ENCODE data around the gene ERCC1. TPM values are rescaled to one million over a fixed set of nuclear protein-coding genes. Genes with fewer than 3 reads are reported as not detected.

ERCC1 gene
- polyA plus RNA-seq, 1 donor from 2014 or later = 69.2 TPM

GRCh38 chr19:45420871-45421270, 2.8 kb downstream of the ERCC1 start:
- Histone ChIP-seq H3K9me3 (ENCODE audit: low read length) (no peaks in the 10 kb centered on the region), H3K79me2 (replicated peaks; ENCODE audit: insufficient read depth, low read length) (peaks cover 4% of the 10 kb centered on the region), H3K27me3 (ENCODE audit: insufficient read depth, low read depth, low read length) (no peaks in the 10 kb centered on the region), H3K9ac (ENCODE audit: low read length) (no peak overlapping the region), H4K20me1 (ENCODE audit: insufficient read depth) (no peaks in the 10 kb centered on the region), H2AFZ (ENCODE audit: low read depth, low read length) (no peak overlapping the region), H3K9me2 (ENCODE audit: insufficient read depth, low read length) (no peaks in the 10 kb centered on the region), H3K4me3 (ENCODE audit: low read length) (no peak overlapping the region), H3K4me2 (ENCODE audit: low read length) (no peak overlapping the region), H3K27ac (ENCODE audit: low read length) (no peak overlapping the region), H3K36me3 (ENCODE audit: insufficient read depth, low read length) (no peaks in the 10 kb centered on the region), H3F3A (ENCODE audit: insufficient read depth, low read length, poor library complexity, severe bottlenecking) (no peaks in the 10 kb centered on the region)
- TF ChIP-seq TAF1 (IDR thresholded peaks at IDR 0.05; ENCODE audit: low read depth) = no peak
- no peak for TF ChIP-seq SMC3 (conservative IDR thresholded peaks at IDR 0.05; ENCODE audit: poor library complexity)
- TF ChIP-seq REST (IDR thresholded peaks at IDR 0.05; ENCODE audit: borderline replicate concordance) = no peak
- no peak for TF ChIP-seq EP300 (conservative IDR thresholded peaks at IDR 0.05; ENCODE audit: poor library complexity, severe bottlenecking)
- no peak for TF ChIP-seq MXI1 (conservative IDR thresholded peaks at IDR 0.05; ENCODE audit: poor library complexity, severe bottlenecking)
- TF ChIP-seq CTCF (IDR thresholded peaks at IDR 0.05; ENCODE audit: poor library complexity, severe bottlenecking) = no peak
- TF ChIP-seq POLR2AphosphoS5 (IDR thresholded peaks at IDR 0.05) = no peak

GRCh38 chr19:45420356-45420755, 3.4 kb downstream of the ERCC1 start:
- no peaks in the 10 kb centered on the region for H3F3A ChIP-seq (ENCODE audit: insufficient read depth, low read length, poor library complexity, severe bottlenecking)
- TF ChIP-seq CTCF (IDR thresholded peaks at IDR 0.05; ENCODE audit: poor library complexity, severe bottlenecking) (no peak), EP300 (conservative IDR thresholded peaks at IDR 0.05; ENCODE audit: poor library complexity, severe bottlenecking) (no peak)
- H3K27ac ChIP-seq (ENCODE audit: low read length) = no peak overlapping the region
- no peak overlapping the region for H3K4me2 ChIP-seq (ENCODE audit: low read length)
- peaks cover 4% of the 10 kb centered on the region for H3K79me2 ChIP-seq (replicated peaks; ENCODE audit: insufficient read depth, low read length)
- H3K27me3 ChIP-seq (ENCODE audit: insufficient read depth, low read depth, low read length) = no peaks in the 10 kb centered on the region
- H3K9ac ChIP-seq (ENCODE audit: low read length) = no peak overlapping the region
- H2AFZ ChIP-seq (ENCODE audit: low read depth, low read length) = no peak overlapping the region
- no peaks in the 10 kb centered on the region for H3K9me3 ChIP-seq (ENCODE audit: low read length)
- H3K36me3 ChIP-seq (ENCODE audit: insufficient read depth, low read length) = no peaks in the 10 kb centered on the region
- H3K9me2 ChIP-seq (ENCODE audit: insufficient read depth, low read length) = no peaks in the 10 kb centered on the region
- H3K4me3 ChIP-seq (ENCODE audit: low read length) = no peak overlapping the region
- no peaks in the 10 kb centered on the region for H4K20me1 ChIP-seq (ENCODE audit: insufficient read depth)

Data from neural cell (in vitro differentiated cells).